GM21576 (cell line): ENCODE measurements around the gene CIDEC.
"Not testable (repeated sequence)": the region's sequence is repeated elsewhere in the genome, so short reads cannot be mapped to it uniquely, and the experiment has no call there.

Source experiments
- ATAC-seq: cut with Tn5 transposase; IDR thresholded peaks from one replicate; pipeline ENCODE4 v1.9.1; 2021; ENCODE audit warnings: mild to moderate bottlenecking, moderate library complexity; ENCODE audit not compliant: unreplicated experiment

Gene CIDEC

GRCh38 chr3:9851383-9851782 lies 28.7 kb downstream of the CIDEC start:
- ATAC-seq, result not testable (repeated sequence)

- not testable (repeated sequence) for ATAC-seq
These were observed 31.2 kb downstream of the CIDEC start for GRCh38 chr3:9848860-9849259.

- ATAC-seq, result not testable (repeated sequence)
These were observed 32.2 kb downstream of the CIDEC start for GRCh38 chr3:9847870-9848269.

GRCh38 chr3:9846931-9847488 lies 33.0 kb downstream of the CIDEC start:
- no peak for ATAC-seq

- ATAC-seq, result no peak
These were observed 33.8 kb downstream of the CIDEC start for GRCh38 chr3:9846231-9846630.

- peak; percentile 97 for ATAC-seq
These were observed 36.2 kb downstream of the CIDEC start, which contains the start of gene RPUSD3 for GRCh38 chr3:9843715-9844438. RPUSD3 (minus strand) TSS chr3:9844008; CDS start chr3:9843990, 18 bp downstream.

- ATAC-seq, result no peak
These were observed 39.0 kb downstream of the CIDEC start for GRCh38 chr3:9841015-9841414.

GRCh38 chr3:9838856-9839255 lies 41.2 kb downstream of the CIDEC start:
- ATAC-seq, result no peak

GRCh38 chr3:9837701-9838582 lies 42.1 kb downstream of the CIDEC start:
- no peak for ATAC-seq

- ATAC-seq, result no peak
These were observed 45.3 kb downstream of the CIDEC start for GRCh38 chr3:9834520-9835380.

GRCh38 chr3:9833078-9833477 lies 47.0 kb downstream of the CIDEC start:
- no peak for ATAC-seq

- ATAC-seq, result no peak
These were observed 48.8 kb downstream of the CIDEC start for GRCh38 chr3:9831253-9831652.

GRCh38 chr3:9828801-9829755 lies 51.0 kb downstream of the CIDEC start:
- no peak for ATAC-seq

- no peak for ATAC-seq
These were observed 53.1 kb downstream of the CIDEC start for GRCh38 chr3:9826815-9827573.

- ATAC-seq, result no peak
These were observed 54.5 kb downstream of the CIDEC start for GRCh38 chr3:9825451-9826040.

- no peak for ATAC-seq
These were observed 59.1 kb downstream of the CIDEC start for GRCh38 chr3:9820946-9821345.

- ATAC-seq, result no peak
These were observed 59.5 kb downstream of the CIDEC start for GRCh38 chr3:9820543-9820942.

- no peak for ATAC-seq
These were observed 61.3 kb downstream of the CIDEC start for GRCh38 chr3:9818666-9819335.
